HG03432 (cell line): Measurements from ENCODE around the gene WDR1.
"Not testable (repeated sequence)": the region's sequence is repeated elsewhere in the genome, so short reads cannot be mapped to it uniquely, and the experiment has no call there.

ENCODE experiments used
- ATAC-seq: cut with Tn5 transposase; IDR thresholded peaks from one replicate; pipeline ENCODE4 v1.9.1; 2021; ENCODE audit warnings: mild to moderate bottlenecking, moderate library complexity; ENCODE audit not compliant: unreplicated experiment

WDR1 gene

GRCh38 chr4:10131202-10131601 lies 14.6 kb upstream of the WDR1 start:
- no peak for ATAC-seq

- no peak for ATAC-seq
Measured at GRCh38 chr4:10130178-10130888, 13.7 kb upstream of the WDR1 start.

- ATAC-seq = no peak
Measured at GRCh38 chr4:10129196-10130177, 12.9 kb upstream of the WDR1 start.

- no peak for ATAC-seq
Measured at GRCh38 chr4:10128761-10129160, 12.2 kb upstream of the WDR1 start.

- not testable (repeated sequence) for ATAC-seq
Measured at GRCh38 chr4:10127531-10127930, 10.9 kb upstream of the WDR1 start.

- ATAC-seq = no peak
Measured at GRCh38 chr4:10124167-10124930, 7.8 kb upstream of the WDR1 start.

GRCh38 chr4:10123227-10124101 lies 6.9 kb upstream of the WDR1 start:
- no peak for ATAC-seq

GRCh38 chr4:10122236-10122932 lies 5.8 kb upstream of the WDR1 start:
- ATAC-seq = no peak

- no peak for ATAC-seq
Measured at GRCh38 chr4:10121568-10122208, 5.1 kb upstream of the WDR1 start.

GRCh38 chr4:10120943-10121567 lies 4.5 kb upstream of the WDR1 start:
- ATAC-seq = no peak

- ATAC-seq = no peak
Measured at GRCh38 chr4:10119773-10120172, 3.2 kb upstream of the WDR1 start.

- no peak for ATAC-seq
Measured at GRCh38 chr4:10119278-10119677, 2.7 kb upstream of the WDR1 start.

GRCh38 chr4:10118048-10119004 lies 1.7 kb upstream of the WDR1 start:
- no peak for ATAC-seq

GRCh38 chr4:10117359-10118047 lies 904 bp upstream of the WDR1 start:
- ATAC-seq = no peak

GRCh38 chr4:10115797-10116568 lies 616 bp downstream of the WDR1 start:
- peak; percentile 42 for ATAC-seq

GRCh38 chr4:10115271-10115796 lies 1.3 kb downstream of the WDR1 start:
- no peak for ATAC-seq
